HFFc6 (cell line): ENCODE data around the gene IRX6. TPM values are rescaled to one million over a fixed set of nuclear protein-coding genes. Genes with fewer than 3 reads are reported as not detected.

Source experiments
- DNase-seq: peaks from one replicate; pipeline ENCODE4 v3.0.0-alpha.2; 2018
- H3K27ac Mint-ChIP-seq: 2 replicates; pipeline ENCODE4 v1.8.0; 2020; ENCODE audit warnings: mild to moderate bottlenecking, mixed read lengths
- H3K27me3 Mint-ChIP-seq: 2 replicates; pipeline ENCODE4 v1.8.0; 2021; ENCODE audit warnings: mild to moderate bottlenecking, moderate library complexity, mixed read lengths; ENCODE audit not compliant: insufficient read depth
- H3K36me3 Mint-ChIP-seq: 2 replicates; pipeline ENCODE4 v1.8.0; 2021; ENCODE audit warnings: low read depth, mixed read lengths
- H3K4me1 Mint-ChIP-seq: 2 replicates; pipeline ENCODE4 v1.8.0; 2020; ENCODE audit warnings: low read depth, mixed read lengths
- H3K4me3 Mint-ChIP-seq: 2 replicates; pipeline ENCODE4 v1.8.0; 2020; ENCODE audit warnings: mild to moderate bottlenecking, moderate library complexity, mixed read lengths
- H3K9me3 Mint-ChIP-seq: 2 replicates; pipeline ENCODE4 v1.8.0; 2020; ENCODE audit warnings: mild to moderate bottlenecking, mixed read lengths
- CTCF ChIP-seq: fragments of 200-600 bp; sonication (generic); IDR thresholded peaks from 2 replicates; pipeline ENCODE4 v1.5.0; 2021; ENCODE audit warnings: antibody characterized with exemption, mild to moderate bottlenecking
- total RNA-seq, 6 experiments: library from RNA; stranded (reverse); fragmentation: NEBNext Ultra II Directional; extraction: Animal tissue kit (Norgen Biotek cat#: 25700); gene quantifications; 2 replicates in 1 of 6; 3 replicates in 5 of 6; pipeline ENCODE4 v1.2.3, GENCODE V29; 2021

IRX6 gene
- total RNA-seq, 6 experiments from 2014 or later, result not detected

DNA sequence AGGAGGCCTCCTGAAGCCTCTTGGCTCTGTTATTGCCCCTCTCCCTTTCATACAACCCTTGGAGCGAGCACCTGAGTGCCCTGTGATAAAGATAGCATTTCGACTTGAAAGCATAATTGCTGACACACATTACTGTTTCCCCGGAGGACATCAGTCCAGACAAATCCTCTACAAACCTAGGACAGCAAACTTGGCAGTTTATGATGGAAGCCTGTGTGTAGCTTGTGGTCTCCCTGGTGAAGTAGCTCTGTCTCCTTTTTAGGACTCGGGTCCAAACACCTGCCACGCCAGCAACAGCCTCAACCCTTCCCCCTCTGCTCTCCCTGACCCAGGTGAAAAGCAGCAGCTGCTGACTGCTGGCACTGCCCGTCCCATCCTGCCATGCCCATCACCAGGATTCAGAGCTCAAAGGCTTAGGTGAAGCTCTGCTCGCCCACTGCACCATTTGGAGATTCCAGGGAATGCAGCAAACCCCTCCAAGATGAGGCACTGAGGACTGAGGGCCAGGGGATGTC, 55.9 kb downstream of the IRX6 start:
- no peak for DNase-seq

More for the DNA sequence above, 55.9 kb downstream of the IRX6 start:
- no peak overlapping the region for H3K4me3 Mint-ChIP-seq
- H3K9me3 Mint-ChIP-seq, result no peaks in the 10 kb centered on the region
- no peak for TF ChIP-seq CTCF
- H3K27ac Mint-ChIP-seq, result no peak overlapping the region
- no peaks in the 10 kb centered on the region for H3K36me3 Mint-ChIP-seq
- H3K4me1 Mint-ChIP-seq, result no peaks in the 10 kb centered on the region
- peaks cover 11% of the 10 kb centered on the region; the same call in 1 of the 2 replicates for H3K27me3 Mint-ChIP-seq

Other genes starting within 250 kb of the IRX6 start
- gene MMP2, start 155.0 kb downstream of the IRX6 start, total RNA-seq, result 100 to 1,000 TPM; 446 to 563 (median 511) TPM
- gene LPCAT2, start 184.9 kb downstream of the IRX6 start, total RNA-seq, result 10 to 100 TPM; 22.3 to 36.1 (median 27.5) TPM
- gene CAPNS2, start 242.5 kb downstream of the IRX6 start, total RNA-seq, result under 1 TPM in 3 of 6 experiments, not detected in 3; 0.19 to 0.38 (median 0.25) TPM